Epithelial cell of esophagus (primary cell): Measurements from ENCODE around the gene STING1.

Source experiments
- DNase-seq: peaks from one replicate; pipeline ENCODE4 v3.0.0; 2010; ENCODE audit warnings: low read depth
- H3K4me3 ChIP-seq: 2 replicates; pipeline ENCODE4 v1.5.1; 2011; ENCODE audit warnings: mild to moderate bottlenecking, low read length, control low read depth
- CTCF ChIP-seq: IDR thresholded peaks from 2 replicates; pipeline ENCODE4 v1.5.1; 2011; ENCODE audit warnings: low read depth, mild to moderate bottlenecking, low read length, control low read depth, inconsistent platforms; ENCODE audit not compliant: insufficient read depth; ENCODE audit errors: missing control alignments

The STING1 gene

GRCh38 chr5:139475865-139476617 is 6.5 kb downstream of the STING1 start:
- no peak for DNase-seq
- no peak overlapping the region for H3K4me3 ChIP-seq
- TF ChIP-seq CTCF, result no peak

- no peak for TF ChIP-seq CTCF
- no peak overlapping the region for H3K4me3 ChIP-seq
- peak; percentile 50 for DNase-seq
These were observed 7.4 kb downstream of the STING1 start for GRCh38 chr5:139474890-139475791.

GRCh38 chr5:139473565-139473964 is 9.0 kb downstream of the STING1 start:
- H3K4me3 ChIP-seq, result no peak overlapping the region
- peak; percentile 37 for TF ChIP-seq CTCF
- peak; percentile 75 for DNase-seq

- DNase-seq, result peak; percentile 23
- no peak overlapping the region for H3K4me3 ChIP-seq
- TF ChIP-seq CTCF, result no peak
These were observed 9.5 kb downstream of the STING1 start for GRCh38 chr5:139473105-139473504.

- DNase-seq, result no peak
- TF ChIP-seq CTCF, result no peak
- H3K4me3 ChIP-seq, result no peak overlapping the region
These were observed 10.1 kb downstream of the STING1 start for GRCh38 chr5:139472386-139473030.

GRCh38 chr5:139470821-139471300 is 11.7 kb downstream of the STING1 start, which contains the start of gene SMIM33:
Gene SMIM33, plus strand, starts transcription at chr5:139471004. Its CDS starts 118 bp downstream, at chr5:139471122.
- no peak within 1 kb of the TSS for H3K4me3 ChIP-seq
- DNase-seq, result no peak
- no peak for TF ChIP-seq CTCF
